Endometrium (tissue), 2 donors: ENCODE measurements around the gene TUSC2.
A peak's percentile ranks its signal among the peaks of the same experiment; 100 is the strongest.

Experiments
- FAIRE-seq: peaks from 2 replicates; lab custom pipeline; 2012; peaks lifted over from hg19 to GRCh38; lab: Jason Lieb, UNC
- donor health status: control.
- donor health status: control.

Gene TUSC2

DNA sequence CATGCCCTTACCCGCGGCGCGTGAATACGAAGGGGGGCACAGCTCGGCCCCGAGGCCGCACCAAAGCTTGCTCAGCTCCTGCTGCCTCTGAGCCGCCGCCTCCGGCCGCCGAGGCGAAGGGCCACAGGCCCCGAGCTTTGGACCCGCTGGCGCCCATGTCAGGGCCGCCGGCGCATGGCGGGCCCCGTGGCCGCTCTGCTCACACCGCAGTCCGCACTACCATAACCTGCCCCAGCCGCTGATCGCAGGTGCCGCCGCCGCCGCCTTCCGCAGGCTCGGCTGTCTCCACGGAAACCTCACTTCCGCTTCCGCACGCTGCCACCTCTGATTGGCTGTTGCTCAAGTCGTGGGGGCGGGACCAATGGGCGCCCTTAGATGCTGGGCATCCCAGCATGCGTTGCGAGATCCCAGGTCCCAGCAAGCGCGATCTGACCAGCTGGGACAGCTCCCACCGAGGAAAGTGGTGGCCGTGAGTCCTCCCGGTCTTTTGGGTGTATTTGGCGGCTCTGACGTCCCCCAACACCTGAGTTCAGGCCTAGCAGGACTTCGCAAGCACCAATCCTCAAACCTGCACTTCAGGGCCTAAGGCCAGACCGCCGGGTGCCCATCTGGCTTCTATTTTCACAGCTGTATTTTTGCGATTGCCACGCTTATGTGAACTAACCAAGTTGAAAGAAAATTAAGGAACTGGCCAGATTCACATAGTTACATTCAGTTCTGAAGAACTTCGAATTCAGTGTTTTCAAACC lies at the start of gene TUSC2:
TSS of gene TUSC2 (minus strand) at position 281 of the 749 bp plus-strand sequence. CDS start at position 157, 124 bp downstream.
- peak; percentile 90 for FAIRE-seq

GRCh38 chr3:50375258-50375931 lies 47.4 kb upstream of the TUSC2 start:
- FAIRE-seq = no peak

DNA sequence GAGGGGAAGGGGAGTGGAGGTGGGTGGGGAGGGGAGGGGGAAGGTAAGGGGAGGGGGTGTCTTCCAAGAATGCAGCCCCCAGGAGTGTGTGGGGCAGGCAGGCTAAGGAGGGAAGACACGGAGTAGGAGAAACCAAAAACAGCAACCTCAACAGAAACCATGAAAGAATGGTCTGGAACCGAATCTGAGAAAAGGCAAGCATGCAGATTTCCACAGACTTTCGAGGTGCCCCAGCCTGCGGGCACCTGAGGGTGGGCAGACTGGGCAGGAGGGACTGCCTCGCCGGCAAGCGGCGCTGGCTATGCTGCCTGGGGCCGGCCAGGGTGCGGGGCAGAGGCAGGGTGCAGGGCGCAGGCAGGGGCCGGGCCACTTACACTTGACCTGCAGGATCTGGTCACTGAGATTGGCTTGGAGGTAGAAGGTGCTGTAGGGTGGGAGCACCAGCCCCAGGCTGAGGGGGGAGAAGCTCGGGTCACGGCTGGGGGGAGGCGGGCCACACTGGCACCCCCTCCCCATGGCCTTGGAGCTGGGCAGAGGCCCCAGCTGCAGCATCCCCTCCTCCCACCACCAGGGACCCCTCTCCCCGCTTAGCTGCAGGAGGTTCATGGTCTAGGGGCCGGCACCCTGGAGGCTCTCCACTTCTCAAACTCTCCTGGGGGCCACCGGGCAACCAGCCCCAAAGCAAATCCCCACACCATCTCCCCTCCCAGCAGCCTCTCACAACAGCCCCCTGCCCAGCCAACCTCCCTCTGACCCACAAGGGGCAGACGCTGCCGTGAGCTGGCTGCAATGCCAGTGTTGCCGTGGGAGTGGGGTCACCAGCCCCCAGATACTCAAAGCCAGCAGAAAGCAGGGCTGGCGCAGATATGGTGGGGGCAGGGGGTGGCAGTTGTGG lies 46.6 kb upstream of the TUSC2 start:
- FAIRE-seq = no peak

GRCh38 chr3:50373146-50374051 lies 45.4 kb upstream of the TUSC2 start:
- FAIRE-seq = no peak

DNA sequence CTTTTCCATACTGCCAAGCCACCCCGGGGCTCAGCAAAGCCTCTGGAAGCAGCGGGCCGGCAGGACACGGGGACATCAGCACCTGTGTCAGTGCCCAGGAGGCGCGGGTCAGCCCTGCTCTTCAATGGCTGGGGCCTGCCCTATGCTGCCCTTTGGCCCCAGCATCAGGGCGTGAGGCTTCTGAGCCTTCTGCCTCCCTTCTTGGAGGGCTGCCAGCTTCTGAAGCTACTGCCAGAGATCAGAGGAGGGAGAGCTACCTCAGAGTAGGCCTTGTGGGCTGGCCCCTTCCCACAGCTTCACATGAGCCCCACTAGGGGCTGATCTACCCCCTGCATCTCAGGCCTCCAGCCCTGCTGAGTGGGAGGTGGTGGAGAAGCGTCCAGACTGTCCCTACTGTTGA lies 44.3 kb upstream of the TUSC2 start:
- FAIRE-seq = no peak

DNA sequence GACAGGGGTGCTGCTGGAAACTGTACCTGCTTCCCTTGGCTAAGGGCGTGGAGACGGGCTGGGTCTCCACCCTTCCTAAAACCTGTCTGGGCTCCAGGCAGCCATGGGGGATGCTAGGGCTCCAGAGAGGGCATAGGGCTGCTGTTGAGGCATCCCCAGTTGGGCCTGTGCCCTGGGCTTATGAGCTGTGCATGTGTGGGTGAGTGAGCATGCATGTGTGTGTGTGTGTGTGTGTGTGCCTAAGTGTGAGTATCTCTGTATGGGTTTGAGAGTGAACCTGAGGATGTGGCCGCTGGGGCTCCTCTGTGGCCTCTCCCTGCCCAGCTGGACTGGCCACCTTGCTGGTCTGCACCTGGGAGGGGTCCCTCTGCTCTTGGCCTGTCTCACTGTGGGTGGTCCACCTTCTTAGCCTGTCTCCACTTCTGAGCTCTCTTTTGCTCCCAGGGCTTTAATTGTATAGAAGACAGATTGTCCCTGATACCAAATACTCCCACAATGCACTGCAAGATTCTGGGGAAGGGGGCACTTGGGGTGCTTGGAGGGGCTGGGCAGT lies 43.2 kb upstream of the TUSC2 start:
- FAIRE-seq = no peak

GRCh38 chr3:50370594-50370993 lies 42.6 kb upstream of the TUSC2 start:
- FAIRE-seq = no peak

DNA sequence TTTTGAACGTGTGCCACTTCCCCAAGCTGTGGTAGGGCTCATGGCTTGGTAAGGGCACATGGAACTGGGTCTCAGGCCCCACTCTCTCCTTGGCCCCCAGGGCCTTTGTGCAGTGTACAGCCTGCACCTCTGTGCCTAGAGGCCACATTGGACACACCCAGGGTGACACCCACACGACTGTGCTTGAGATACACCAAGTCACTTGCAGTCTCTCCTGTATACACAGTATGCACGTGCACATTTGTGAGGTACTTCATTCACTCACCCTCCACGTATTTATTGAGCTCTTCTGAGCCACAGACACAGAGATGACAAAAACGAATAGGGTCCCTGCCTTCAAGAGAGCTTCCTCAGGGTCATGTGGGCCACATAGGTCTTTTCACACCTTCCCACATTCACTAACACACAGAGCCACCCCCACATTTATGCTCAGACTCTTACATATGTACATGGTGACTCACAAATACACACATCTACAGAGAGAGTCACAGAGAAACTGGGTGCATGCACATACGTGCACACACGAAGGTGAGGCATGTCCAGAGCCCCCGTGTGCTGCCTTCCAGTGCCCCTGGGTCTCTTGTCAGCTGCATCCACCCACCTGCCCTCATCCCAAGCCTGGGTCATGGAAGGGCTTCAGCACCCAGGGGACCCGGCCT lies 41.1 kb upstream of the TUSC2 start:
- no peak for FAIRE-seq

- FAIRE-seq = no peak
Observed at GRCh38 chr3:50365842-50366220, 37.8 kb upstream of the TUSC2 start.

DNA sequence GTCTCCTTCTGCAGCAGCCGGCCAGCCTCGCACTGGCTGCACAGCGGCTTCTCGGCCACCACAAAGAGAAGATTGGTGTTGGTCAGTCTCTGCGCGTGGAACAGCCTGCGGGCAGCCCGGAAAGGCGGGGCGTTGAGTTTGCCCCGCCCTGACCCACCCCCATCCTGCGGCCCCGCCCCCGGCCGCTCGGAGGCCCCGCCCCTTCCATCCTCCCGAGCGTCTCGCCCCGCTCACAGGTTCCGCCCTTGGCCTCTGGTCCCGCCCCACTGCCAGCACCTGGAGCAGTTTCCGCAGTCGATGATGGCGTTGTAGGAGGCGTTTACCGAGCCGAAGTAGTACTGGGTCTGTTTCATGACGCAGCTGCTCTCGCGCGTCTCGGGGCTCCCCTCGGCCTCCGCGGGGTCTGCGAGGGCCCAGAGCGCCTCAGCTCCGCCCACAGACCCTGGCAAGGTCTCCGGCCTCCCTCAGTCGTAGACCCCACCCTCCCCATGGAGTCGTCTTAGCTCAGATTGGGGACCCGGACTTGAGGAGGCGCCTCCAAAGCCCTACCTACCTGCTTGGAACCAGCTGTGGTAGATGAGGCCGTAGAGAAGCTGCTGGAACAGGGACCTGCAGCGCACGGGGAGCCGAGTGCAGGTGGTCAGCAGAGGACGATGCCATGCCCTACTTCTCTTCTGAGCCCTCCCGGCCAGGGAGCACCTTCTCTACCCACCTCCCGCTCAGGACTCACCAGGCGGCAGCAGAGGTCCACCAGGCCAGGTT lies 37.2 kb upstream of the TUSC2 start:
- FAIRE-seq = no peak

- FAIRE-seq = no peak
Observed at GRCh38 chr3:50364573-50365079, 36.6 kb upstream of the TUSC2 start.

- FAIRE-seq = no peak
Observed at GRCh38 chr3:50359760-50360110, 31.7 kb upstream of the TUSC2 start.

- FAIRE-seq = peak; percentile 98
Observed at GRCh38 chr3:50358911-50359759, 31.1 kb upstream of the TUSC2 start, which contains the start of gene TMEM115. TMEM115 (minus strand) TSS chr3:50359521; CDS start chr3:50359063, 458 bp downstream.

DNA sequence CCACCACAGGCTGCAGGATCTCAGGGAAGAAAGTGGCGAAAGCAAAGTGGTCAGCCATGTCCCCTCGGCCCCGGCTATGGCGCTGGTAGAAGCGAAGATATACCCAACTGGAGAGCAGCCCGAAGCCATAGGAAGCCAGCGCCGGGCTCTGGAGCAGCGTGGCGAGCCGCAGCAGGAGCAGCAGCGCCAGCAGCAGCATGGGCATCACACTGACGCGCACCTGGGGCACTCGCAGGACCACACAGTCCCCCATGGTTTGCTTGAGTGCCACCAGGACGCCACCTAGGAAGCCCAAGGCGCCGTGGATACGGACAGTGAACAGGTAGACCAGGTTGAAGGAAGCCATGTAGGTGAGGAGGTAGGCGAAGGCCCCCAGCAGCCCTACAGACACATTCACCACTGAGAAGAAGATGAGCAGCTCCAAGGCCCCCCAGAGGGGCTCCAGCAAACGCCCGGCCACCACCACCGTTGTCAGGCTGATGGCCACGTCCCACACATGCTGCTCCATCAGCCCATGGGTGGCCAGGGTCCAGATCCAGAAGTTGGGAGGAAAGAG lies 30.4 kb upstream of the TUSC2 start:
- no peak for FAIRE-seq

GRCh38 chr3:50357481-50357880 lies 29.5 kb upstream of the TUSC2 start:
- no peak for FAIRE-seq

DNA sequence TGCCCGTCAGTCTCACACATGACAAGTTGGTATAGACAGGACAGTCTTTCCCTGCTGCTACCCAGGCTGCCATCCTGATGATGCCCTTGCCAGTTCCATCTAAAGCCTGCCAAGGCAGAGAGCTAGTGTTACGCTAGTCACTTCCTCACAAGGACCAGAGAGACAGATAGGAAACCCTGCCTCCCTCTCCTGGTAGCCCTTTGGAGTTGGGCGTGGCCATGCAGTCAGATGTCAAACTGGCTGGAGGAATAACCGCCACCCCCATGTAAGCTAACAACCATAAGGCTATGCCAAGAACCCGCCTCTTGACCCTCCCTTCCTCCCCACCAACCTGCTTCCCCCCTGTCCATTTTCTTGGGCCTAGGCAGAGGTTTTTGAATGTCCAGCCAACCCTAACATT lies 28.5 kb upstream of the TUSC2 start:
- no peak for FAIRE-seq

DNA sequence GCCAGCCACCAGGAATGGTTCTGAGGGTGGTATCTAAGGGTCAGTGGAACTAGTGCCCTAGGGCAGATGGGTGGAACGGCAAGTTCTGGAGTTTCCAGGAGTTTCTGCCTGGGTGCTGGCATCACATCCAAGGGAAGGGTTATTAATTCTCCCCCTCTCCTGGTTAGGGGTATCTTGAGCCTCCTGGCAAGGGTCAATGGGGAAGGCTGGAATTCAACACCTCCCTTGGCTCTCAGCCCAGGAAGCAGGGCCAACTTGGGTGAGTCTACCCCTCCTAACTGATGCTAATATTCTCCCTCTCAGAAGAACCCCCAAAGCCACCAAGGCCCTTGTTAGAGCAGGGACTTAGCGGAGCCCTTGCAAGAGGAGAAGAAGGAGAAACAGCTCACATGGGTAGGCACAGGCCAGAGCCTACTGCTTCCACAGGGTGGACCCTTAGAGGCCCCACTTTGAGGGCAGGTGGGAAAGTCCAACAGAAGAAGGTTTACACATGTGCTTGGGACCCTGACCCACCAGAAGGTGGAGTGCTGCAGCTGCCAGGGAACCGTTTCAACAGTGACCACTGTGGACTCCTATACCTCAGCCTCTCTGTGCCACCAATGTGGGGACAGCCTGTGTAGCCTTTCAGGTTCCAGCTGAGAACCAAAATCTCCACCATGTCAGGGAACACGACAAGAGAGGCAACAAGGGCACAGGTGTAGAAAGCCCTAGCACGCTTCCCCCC lies 28.0 kb upstream of the TUSC2 start:
- no peak for FAIRE-seq

DNA sequence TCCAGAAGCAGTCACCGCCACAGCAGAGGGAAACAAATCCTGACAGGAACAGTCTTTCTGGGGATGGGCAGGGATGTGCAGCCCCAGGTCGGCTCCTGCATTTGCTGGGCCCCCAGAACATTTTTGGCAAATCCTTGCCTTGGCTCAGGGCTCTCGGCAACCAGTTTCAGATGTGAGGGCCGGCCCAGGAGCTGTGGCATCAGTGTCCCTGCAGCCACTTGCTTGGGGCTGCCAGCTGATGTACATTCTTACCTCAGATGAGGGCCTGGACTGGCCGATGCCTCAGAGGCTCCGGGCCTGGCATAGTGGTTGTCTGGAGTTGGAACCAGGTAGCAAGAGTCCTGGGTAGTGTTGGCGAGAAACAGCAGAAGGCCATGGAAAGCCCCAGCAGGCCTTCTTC lies 26.8 kb upstream of the TUSC2 start:
- no peak for FAIRE-seq
